T47D (cell line): ENCODE results near the gene SPAG6.
A peak's percentile ranks its signal among the peaks of the same experiment; 100 is the strongest.

Experiments
- DNase-seq, 2 experiments: peaks; one replicate each; pipeline versions ENCODE4 v3.0.0 to v3.0.0-alpha.2; 2011 to 2012; ENCODE audit warnings: low read depth in 1 of 2, low spot score in 1 of 2
- JUND ChIP-seq: IDR thresholded peaks from 2 replicates; pipeline ENCODE4 v1.6.1; 2012; ENCODE audit warnings: low read depth
- in situ Hi-C: cut with HindIII; loops from 2 replicates; pipeline ENCODE4 v1.10.0; 2016; ENCODE audit warnings: low sequenced_read_pairs, low pct_unique_long_range_greater_than_20kb

SPAG6 gene

DNA sequence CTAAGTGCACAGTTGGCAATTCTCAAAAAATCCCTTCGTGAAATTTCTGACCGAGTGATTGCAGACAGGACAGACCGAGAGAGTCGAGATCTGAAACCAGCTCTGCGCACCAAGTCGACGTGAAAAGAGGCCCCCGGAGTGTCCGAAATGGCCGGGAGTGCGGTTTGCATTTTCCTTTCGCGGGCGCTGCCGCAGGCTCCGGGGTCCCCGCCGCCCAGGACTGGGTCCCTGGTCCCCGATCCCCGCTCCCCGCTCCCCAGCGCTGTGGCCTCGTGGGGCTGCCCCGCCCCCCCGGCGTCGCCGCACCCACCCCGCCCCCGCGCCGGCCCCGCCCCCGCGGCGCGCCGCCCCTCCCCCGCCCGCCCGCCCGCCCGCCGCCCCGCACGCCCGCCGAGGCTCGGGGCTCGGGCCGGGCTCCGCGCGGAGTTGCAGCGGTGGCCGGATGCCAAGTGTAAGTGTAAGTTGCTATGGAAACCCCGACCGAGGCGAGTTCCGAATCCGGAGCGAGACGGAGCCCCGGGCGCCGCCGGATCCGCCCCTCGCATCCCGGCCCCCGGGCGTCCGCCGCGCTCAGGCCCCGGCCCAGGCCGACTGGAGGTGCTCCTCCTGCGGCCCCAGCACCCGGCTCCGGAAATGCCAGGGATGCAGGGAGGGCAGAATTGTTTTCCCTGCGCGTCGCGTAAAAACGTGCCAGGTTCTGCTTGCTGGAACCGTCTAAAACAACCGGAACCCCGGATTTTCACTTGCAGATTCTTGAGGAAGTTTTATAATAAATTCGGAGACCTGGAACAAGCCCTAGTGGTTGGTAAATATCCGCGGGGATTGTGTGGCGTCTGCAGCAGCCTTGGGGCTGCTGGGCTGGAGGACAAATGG lies 19.8 kb upstream of the SPAG6 start:
- TF ChIP-seq JUND = no peak
- DNase-seq = peak; percentile 64 to 89
- in situ Hi-C loops = no loop called here

- TF ChIP-seq JUND = no peak
- in situ Hi-C loops = no loop called here
- no peak for DNase-seq
Measured at GRCh38 chr10:22326145-22326702, 19.1 kb upstream of the SPAG6 start.

- in situ Hi-C loops = no loop called here
- DNase-seq = no peak
- TF ChIP-seq JUND = no peak
Measured at GRCh38 chr10:22329150-22329549, 16.1 kb upstream of the SPAG6 start.

DNA sequence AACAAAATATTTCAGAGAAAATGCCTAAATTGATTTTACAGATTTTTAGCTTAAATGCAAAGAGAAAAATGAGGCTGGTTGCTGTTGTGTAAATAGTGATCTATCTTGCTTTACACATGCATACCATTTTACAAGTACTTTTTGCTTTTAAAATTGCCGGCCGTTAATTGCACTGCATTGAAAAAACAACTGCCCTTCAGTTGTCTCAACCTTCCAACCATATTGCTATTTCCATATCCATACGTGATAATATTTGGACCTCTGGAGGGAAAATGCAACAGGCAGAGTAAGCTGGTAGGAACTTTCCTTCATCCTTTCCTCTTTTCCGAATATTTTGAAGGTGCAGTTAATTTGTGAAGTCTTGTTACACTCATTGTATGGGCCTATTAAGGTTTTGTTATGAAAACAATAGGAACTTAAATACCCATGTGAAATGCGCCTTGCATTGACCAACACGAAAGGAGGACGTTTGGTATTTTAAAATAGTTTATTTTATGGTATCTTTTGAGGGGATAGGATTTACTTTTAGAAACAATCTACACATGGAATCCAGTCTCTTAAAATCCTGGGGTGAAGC lies 13.1 kb upstream of the SPAG6 start:
- DNase-seq = no peak
- no peak for TF ChIP-seq JUND
- in situ Hi-C loops = no loop called here

DNA sequence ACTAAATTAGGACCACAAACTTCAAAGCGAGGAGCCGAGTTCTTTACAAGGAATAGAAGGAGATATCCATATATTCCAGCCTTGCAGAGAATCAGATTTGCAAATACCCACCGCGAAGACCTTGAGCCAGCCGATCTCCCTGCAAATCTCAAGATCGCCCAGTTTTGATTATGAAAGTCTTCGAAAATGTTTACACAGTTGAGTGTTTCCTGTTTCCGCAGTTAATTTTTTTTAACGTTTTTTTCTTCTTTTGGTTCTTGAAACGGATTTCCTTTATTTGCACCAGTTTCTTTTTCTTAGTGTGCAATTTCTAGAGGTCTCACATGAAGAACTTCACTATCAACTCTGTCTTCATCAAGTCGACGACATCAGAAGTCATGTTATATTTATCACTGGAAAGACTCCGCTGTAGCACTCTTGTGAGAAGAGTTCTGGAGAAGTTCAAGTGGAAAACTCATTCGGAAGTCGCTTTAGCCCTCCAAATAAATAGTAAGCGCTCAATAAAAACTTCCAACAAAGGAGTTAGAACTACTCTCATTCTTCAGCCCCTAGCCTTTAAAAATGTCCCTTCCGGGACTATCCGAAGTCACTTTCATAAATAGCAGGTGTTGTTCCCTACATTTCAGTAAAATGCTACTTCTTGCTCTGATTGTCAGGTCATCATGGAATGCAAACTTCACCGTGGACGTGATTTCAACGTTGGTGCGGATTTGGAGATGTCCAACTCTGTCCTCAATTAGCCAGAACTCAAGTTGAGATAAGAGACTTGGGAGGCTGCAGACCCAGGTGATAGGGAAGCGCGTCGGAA lies 11.9 kb upstream of the SPAG6 start:
- no peak for TF ChIP-seq JUND
- in situ Hi-C loops = no loop called here
- no peak for DNase-seq

- in situ Hi-C loops = no loop called here
- no peak for DNase-seq
- no peak for TF ChIP-seq JUND
Measured at GRCh38 chr10:22333975-22334282, 11.4 kb upstream of the SPAG6 start.

GRCh38 chr10:22334414-22335172 lies 10.7 kb upstream of the SPAG6 start:
- no peak for TF ChIP-seq JUND
- in situ Hi-C loops = no loop called here
- DNase-seq = no peak

DNA sequence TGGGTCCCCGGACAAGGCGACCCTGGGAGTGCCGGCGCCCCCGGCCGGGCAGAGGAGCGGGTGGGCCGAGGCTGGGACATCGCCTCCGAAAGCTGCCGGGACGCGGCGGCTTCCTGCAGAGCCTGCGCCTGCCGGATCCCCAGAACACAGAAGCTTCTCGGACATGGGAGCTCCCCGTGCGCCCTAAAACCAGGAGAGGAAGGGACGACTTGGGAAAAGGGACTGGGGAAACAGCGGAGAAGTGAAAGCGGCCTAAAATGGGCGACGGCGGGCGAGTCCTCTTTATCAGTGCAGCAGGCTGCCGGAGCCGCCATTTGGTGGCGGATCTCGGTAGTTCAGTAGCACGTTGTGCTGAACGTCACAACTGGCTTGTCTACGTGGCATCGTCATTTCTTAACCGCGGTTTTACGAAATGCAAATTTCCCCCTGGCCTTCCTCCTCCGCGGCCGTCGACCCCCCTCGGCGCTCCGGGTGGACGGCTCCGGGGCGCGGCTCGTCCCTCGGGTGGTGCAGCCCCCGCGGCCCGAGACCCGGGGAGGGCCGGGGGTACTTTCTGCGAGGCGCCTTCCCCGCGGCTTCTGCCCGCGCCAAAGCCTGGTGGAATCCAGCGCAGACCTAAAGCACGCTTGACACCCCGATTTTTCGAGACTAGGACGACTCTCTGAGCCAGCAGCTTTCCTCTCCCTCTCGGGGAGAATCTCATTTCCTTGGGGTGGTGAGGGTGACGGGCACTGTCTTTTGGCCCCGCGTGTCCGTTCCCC lies 9.9 kb upstream of the SPAG6 start:
- DNase-seq = no peak
- TF ChIP-seq JUND = no peak
- in situ Hi-C loops = no loop called here

- TF ChIP-seq JUND = no peak
- DNase-seq = no peak
- in situ Hi-C loops = no loop called here
Measured at GRCh38 chr10:22338185-22338900, 7.0 kb upstream of the SPAG6 start.

DNA sequence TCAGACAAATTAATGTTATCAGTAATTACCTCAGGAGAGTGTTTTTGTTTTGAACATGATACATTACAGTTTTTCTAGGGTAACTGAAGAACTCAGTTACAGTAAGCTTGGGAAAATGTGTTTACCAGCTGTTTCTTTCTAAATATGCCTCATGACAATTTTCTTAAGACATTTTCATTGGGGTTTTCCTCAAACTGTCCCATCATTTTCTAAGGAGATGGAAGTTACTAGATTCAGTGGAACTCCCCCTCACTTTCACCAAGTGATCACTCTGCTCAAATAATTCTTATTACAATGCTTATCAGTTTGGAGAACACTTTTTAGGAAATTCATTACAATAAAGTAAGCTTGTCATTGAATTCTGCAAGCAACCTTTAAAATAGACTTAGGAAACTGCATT lies 6.4 kb upstream of the SPAG6 start:
- DNase-seq = no peak
- TF ChIP-seq JUND = no peak
- in situ Hi-C loops = no loop called here

- in situ Hi-C loops = no loop called here
- no peak for TF ChIP-seq JUND
- DNase-seq = no peak
Measured at GRCh38 chr10:22339761-22340328, 5.5 kb upstream of the SPAG6 start.
